Colon (tissue), 2 donors: ENCODE data around the gene ANKIB1.
"Not testable (repeated sequence)": the region's sequence is repeated elsewhere in the genome, so short reads cannot be mapped to it uniquely, and the experiment has no call there.

ENCODE experiments used
- FAIRE-seq: peaks from 2 replicates; lab custom pipeline; 2012; peaks lifted over from hg19 to GRCh38; lab: Jason Lieb, UNC
- donor health status: control.
- donor health status: control.

ANKIB1 gene, protein sequence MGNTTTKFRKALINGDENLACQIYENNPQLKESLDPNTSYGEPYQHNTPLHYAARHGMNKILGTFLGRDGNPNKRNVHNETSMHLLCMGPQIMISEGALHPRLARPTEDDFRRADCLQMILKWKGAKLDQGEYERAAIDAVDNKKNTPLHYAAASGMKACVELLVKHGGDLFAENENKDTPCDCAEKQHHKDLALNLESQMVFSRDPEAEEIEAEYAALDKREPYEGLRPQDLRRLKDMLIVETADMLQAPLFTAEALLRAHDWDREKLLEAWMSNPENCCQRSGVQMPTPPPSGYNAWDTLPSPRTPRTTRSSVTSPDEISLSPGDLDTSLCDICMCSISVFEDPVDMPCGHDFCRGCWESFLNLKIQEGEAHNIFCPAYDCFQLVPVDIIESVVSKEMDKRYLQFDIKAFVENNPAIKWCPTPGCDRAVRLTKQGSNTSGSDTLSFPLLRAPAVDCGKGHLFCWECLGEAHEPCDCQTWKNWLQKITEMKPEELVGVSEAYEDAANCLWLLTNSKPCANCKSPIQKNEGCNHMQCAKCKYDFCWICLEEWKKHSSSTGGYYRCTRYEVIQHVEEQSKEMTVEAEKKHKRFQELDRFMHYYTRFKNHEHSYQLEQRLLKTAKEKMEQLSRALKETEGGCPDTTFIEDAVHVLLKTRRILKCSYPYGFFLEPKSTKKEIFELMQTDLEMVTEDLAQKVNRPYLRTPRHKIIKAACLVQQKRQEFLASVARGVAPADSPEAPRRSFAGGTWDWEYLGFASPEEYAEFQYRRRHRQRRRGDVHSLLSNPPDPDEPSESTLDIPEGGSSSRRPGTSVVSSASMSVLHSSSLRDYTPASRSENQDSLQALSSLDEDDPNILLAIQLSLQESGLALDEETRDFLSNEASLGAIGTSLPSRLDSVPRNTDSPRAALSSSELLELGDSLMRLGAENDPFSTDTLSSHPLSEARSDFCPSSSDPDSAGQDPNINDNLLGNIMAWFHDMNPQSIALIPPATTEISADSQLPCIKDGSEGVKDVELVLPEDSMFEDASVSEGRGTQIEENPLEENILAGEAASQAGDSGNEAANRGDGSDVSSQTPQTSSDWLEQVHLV

DNA sequence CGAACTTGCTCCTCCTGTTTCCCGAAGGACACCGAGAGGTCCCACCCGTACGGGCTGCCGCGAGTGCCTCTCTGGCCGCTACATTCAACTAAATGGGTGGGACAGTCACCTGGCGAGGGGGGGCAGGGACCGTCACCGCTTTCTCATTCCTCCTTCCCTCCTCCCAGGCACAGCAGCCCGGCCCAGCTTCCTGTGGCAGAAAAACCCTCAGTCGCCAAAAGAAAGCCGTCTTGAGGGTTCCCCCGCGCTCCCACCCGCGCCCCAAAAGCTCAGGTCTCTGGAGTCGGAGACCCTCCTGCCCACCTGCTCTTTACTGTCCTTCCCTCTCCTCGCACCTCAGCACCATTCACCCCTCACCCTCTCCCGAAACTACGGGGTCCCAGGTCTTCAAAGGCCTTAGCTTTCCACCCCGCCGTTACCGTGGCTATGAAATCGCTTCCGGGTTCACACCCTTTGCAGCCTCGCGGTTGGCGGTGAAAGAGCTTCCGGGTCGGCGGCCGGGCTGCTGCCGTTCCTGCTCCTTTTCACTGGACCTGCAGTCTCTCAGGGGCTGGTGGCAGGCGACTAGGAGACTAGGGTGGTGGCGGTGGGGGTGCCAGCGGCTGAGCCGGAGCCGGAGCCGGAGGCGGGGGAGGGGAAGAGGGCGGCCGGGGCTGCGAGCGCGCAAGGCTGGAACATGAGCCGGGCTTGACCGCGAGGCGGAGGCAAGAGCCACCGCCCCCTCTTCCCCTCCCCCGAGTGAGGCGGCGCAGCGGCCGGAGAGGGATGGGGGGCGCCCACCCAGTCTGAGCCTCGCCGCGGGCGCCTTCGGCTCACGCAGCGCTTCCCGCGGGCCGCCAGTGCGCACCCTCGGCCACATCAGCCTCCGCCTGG is at the start of gene ANKIB1, which contains the start of gene KRIT1:
ANKIB1 (plus strand) TSS at position 488 of the 873 bp plus-strand sequence. CDS start 49,005 bp downstream, outside the sequence.
KRIT1 (minus strand) TSS at position 428 of the 873 bp plus-strand sequence. CDS start 3,779 bp downstream, outside the sequence.
- no peak for FAIRE-seq

DNA sequence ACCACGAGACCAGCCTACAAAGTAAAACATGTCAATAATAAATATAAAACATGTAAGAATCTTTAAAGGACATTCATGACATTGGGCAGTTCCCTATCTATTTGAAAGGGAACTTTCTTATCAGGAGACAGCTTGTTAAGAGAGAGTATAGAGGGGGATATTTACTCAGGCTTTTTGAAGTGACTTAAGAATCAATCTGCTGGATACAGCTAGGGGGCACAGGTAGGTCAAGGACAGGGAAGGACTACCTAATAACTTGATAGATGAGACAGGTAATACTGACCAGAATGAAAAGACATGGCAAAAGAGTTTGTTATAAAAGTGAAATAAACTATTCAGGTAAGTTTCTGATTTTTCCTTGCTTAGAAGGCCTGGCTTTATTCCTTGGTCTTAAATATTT is 45.0 kb upstream of the ANKIB1 start:
- no peak for FAIRE-seq

DNA sequence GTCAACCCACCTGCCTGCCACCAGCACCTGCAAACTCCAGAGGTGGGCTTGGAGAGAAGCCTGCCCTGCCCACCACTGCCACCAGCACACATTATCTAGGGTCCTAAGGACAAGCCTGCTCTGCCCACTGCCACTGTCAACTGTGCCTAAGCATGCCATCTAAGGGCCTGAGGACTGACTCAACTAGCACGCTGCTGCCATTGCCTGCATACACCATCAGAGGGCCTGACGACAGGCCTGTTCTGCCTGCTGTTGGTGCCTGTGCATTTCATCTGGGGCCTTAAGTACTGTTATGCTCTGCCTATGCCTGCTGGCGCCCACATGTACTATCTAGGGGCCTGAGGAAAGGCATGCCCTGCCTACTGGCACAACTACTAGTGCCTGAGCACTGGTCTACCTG is 39.8 kb upstream of the ANKIB1 start:
- FAIRE-seq: no peak

DNA sequence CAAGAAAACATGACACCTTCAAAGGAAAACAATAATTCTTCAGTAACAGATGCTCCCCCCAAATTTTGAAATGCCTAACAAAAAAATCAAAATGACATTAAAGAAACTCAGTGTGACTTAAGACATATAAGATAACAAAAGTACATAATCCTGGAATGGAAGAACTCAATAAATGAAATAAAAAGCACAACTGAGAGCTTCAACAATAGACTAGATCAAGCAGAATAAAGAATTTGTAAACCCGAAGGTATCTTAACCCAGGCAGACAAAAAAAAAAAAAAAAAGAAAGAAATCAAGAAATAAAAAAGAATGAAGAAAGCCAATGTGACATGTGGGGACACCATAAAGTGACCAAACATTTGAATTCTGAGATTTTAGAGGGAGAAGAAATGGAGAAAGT is 39.1 kb upstream of the ANKIB1 start:
- no peak for FAIRE-seq

DNA sequence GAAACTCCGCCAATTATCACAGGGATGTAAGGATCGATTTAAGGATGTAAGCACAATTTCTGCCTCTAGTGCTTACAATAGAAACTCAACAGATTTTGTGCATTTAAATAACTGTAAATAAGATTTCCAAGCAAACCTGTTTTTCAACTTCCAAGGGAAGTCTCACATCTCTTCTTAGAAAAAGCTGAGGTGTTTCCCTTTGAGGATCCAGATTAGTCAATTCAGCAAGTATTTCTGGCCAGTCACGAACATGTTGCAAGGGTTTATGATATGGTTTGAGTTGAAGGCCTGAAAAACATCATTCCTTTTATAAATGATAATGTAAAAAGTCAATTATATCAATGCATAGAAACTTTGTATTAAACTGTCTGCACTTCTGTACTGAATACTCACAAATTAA is 24.0 kb upstream of the ANKIB1 start:
- FAIRE-seq: no peak

DNA sequence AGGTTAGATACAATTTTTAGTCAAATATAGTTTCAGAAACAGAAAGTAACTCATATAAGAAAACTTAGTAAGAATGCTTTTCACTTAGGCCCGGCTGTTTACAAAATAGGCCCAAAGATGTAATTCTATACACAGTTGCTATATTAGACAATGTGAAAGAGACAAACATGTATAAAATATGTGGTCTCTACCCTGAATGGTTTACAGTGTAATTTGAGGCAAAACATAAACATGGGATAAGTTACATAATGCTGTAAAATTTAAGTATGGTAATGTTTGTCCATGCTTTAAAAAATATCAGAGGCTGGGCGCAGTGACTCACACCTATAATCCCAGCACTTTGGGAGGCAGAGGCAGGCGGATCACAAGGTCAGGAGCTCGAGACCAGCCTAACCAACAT is 18.8 kb upstream of the ANKIB1 start:
- no peak for FAIRE-seq

DNA sequence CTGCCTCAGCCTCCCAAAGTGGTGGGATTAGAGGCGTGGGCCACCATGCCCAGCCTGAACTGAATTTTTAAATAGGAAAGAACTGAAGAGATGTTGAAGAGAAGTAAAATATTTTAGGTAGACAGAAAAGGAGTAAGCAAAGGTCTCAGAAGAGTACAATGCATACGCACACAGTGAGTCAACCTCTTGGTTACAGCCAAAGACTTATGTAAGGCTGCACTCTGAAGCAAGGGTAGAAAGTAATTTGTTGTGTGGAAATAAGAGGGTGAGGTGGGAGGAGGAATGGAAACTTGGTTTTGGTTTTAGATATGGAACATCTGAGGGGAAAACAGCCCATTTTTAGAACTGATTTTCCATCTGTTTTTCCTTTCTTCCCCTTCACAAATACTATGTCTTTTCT is 17.7 kb upstream of the ANKIB1 start:
- no peak for FAIRE-seq

DNA sequence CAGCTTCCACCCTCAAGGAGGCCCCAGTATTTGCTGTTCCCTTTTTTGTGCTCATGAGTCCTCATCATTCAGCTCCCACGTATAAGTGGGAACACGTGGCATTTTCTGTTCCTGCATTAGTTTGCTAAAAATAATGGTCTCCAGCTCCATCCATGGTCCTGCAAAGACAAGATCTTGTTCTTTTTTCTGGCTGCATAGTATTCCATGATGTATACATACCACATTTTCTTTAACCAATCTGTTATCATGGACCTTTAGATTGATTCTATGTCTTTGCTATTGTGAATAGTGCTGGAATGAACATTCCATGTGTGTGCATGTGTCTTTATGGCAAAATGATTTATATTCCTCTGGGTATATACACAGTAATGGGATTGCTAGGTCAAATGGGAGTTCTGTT is 17.0 kb upstream of the ANKIB1 start:
- FAIRE-seq: no peak

DNA sequence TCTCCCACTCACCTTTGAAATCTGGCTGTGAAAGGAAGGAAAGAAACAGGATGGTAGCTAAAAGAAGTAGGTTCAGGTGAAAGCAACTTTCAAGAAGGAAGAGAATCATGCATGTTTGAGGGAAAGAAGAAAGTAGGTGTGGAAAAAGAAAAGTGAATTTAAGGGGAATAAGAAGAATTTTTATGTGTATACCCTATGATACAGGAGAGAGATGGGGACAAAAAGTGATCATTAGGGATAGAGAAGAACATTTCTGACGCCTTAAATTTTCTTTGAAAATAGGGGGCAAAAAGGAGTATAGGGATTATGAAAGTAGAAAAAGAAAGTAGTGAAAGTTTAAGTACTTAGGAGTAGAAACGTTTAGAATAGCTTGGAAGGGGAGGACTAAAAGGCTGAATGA is 15.2 kb upstream of the ANKIB1 start:
- no peak for FAIRE-seq

DNA sequence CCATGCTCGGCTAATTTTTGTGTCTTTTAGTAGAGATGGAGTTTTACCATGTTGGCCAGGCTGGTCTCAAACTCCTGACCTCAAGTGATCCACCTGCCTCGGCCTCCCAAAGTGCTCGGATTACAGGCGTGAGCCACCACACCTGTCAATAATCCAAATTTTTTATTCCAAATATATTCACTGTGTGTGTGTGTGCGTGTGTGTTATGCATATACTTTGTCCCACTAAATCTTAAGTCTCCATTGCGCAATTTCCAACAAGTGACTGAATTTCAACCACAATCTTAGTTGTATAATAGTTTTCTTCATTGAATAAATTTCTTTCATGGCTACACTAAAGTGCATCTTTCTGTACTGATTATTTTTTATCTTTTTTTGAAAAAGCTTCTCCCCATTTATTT is 2.8 kb upstream of the ANKIB1 start:
- FAIRE-seq: no peak

DNA sequence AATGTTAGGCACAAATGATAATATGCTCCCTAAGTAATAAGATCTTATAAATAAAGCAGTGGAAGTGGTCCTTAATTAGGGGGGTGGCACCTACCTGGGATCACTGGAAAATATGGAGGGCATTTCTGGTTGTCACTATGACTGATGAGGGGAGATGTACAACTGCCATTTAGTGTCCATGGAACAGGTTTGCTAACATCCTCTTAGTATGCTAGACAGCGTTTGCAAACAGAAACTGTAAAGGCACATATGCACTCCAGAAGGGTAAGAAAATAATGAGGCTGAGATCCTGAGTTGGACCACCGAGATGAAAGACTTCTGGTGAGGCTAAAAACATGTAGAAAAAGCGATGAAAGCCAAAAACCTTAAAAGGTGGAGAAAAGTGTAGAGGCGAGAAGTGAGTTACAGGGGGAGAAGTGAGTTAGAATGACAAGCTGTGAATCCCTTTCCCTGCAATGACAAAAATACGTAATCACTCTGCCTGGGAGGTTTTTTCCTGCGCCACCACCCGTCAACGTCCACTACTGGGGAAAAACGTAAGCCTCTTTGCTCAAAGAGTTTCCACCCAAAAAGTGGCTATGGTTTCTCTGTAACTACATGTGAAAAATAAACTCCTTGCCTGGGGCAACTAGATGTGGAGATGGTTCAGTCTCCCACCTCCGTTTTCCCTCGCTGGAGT is 827 bp upstream of the ANKIB1 start:
- FAIRE-seq: no peak

DNA sequence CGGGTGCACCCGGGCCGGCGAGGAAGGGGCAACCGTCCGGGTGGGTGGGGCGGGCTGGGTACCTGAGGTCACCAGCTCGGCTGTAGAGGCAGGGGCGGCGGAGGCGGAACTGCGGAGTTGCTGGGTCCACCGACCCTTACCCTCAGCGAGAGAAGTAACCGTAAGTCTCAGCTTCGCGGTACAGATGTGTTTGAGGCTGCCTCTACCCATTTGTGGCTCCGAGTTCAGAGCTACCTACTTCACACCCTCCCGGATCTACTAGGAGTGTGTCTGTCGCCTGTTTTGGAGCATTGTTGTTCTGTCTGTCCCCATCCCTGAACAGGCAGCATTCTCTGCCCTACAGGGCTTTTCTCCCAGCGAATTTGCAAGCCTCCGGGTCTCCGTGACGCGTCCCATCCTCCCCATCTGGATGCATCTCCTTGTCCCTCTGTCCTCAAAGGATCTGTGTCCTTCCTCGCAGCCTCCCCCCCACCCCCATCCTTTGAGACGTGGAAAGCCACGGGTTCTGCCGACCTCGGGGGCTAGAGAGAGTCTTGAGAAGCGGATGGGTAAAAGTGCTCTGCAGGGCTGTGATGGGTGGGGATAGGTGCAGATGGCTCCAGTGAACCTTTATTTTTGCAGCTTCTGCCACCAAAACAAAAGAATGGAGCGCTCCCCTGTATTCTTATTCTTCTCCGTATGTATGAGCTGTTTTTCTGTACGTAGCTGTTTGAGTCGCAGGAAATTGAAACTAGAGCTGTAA is 757 bp downstream of the ANKIB1 start:
- FAIRE-seq: no peak

DNA sequence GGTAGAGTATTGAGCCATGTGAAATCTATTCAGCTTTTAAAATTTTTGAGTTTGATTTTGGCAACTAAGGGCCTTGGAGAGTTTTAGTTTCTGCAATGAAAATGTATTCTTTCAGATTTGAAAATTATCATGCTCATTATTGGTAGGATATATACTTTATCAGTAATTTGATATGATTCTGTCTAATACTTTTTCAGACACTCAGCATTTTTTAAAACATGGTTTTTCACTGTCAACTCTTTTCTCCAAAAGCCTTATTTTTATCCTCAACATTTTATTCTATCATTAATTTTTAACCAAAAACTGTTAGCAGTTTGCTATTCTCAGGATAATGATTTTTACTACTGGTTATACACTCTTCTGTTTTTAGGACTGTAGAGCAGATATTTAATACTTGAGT is 4.8 kb downstream of the ANKIB1 start:
- FAIRE-seq: no peak

DNA sequence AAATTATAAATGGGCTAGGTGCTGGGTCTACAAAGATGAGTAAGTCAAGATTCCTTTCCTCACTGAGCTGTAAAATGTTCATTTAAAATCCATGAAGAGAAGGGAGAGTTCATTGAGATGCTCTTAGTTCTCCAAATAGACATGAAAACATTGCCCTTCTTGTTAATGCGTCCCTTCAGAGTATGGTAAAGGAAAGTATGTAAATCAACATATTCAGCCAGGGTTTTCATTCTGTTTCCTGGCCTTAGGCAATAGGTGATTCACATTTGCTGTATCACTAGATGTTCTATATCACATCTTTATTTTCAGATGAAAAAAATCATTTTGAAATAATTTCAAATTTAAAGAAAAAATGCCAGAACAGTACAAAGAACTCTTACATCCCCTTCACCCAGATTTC is 5.4 kb downstream of the ANKIB1 start:
- no peak for FAIRE-seq

DNA sequence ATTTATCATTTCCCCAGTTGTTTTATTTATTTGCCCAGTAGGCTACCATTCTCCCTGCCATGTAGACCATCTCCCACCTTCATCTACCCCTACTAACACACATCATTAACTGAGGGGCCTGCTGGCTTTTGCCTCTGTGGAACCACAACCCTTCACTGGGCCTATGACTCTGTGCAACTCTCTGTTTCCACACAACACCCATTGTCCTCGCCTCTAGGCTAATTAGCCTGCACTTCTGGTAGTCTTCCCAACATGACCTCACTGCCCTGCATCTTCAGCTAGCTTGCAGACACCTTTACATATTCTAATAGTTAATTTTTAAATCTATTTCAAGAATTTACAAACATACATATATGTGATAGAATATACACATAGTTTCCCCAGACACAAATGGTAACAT is 7.5 kb downstream of the ANKIB1 start:
- no peak for FAIRE-seq

DNA sequence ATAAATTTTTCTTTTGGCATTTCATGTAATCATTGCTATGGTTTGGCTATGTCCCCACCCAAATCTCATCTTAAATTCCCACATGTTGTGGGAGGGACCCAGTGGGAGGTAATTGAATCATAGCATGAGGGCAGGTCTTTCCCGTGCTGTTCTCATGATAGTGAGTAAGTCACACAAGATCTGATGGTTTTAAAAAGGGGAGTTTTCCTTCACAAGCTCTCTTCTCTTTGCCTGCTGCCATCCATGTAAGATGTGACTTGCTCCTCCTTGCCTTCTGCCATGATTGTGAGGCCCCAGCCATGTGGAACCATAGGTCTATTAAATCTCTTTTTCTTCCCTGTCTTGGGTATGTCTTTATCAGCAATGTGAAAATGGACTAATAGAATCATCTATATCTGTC is 9.0 kb downstream of the ANKIB1 start:
- not testable (repeated sequence) for FAIRE-seq

DNA sequence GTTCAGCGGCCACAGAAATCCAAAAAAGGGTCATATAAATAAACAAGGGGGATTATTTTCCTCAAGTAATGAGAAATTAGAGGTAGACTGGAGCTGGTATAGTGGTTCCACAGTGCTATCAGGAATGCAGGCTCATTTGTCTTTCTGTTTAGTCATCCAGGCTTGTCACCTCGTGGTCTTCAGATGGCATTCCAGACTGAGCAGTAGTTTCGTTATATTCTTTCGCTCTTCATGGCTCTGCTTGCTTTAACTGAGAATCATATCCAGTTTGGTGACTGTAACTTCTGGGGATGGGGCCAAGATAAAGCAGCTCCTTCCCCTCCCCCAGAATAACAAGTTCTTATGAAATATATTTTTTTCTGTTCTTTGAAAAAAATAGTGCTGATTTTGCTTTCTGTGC is 9.5 kb downstream of the ANKIB1 start:
- no peak for FAIRE-seq

DNA sequence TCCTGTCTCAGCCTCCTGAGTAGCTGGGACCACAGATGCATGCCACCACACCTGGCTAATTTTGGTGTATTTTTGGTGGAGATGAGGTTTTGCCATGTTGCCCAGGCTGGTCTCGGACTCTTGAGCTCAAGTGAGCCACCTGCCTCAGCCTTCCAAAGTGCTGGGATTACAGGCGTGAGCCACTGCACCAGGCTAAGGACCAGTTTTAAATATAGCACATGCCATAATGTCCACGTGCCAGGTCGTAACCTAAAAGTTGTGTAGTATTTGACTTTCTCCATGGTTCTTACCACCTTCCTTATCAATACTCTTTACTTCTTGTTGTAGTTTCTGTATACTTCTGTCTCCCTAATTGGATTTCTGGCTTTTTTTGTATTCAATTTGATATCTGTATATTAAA is 13.3 kb downstream of the ANKIB1 start:
- FAIRE-seq: no peak

DNA sequence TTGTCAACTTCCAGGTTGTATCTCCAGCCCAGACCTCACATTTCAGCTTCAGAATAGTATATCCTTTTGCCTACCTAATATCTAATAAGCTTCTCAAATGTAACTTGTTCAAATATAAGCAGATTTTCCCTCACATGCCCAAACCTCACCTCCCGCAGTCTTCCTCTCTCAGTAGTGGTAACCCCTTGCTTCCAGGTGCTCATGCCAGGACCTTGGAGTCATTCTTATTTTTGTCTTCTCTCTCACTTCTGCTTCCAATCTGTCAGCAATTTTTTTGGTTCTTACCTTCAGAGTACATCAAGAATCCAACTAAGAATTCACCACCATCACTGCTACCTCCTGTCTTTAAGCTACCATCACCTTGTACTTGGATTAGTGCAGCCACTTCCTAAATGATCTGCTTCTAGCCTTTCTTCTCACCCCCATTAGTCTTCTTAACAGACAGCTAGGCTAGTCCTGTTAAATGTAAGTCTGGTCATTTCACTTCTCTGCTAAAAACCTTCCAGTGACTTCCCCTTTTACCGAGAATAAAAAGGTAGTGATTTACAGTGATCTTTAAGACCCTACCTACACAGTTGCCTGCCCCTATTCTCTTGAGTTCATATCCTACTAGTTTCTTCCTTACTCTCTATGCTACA is 14.0 kb downstream of the ANKIB1 start:
- no peak for FAIRE-seq

DNA sequence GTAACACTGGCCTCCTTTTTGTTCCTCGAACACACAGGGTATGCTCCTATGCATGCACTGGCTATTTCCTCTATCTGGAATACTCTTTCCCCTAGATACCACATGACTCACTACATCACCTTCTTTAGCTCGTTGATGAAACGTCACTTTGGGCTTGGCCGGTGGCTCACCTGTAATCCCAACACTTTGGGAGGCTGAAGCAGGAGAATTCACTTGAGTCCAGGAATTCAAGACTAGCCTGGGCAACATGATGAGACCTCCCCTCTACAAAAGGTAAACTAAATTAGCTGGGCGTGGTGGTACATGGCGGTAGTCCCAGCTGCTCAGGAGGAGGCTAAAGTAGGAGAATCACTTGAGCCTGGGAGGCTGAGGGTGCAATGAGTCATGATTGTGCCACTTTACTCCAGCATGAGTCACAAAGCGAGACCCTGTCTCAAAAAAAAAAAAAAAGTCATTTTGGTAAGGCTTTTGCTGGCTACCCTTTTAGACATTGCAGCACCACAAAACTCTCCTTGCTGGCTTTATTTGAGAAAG is 14.5 kb downstream of the ANKIB1 start:
- FAIRE-seq: no peak
